Ovary (tissue), 9 donors: ENCODE results near the gene GSTP1. TPM values are rescaled to one million over a fixed set of nuclear protein-coding genes. Genes with fewer than 3 reads are reported as not detected.
A peak's percentile ranks its signal among the peaks of the same experiment; 100 is the strongest.
"Not testable (repeated sequence)": the region's sequence is repeated elsewhere in the genome, so short reads cannot be mapped to it uniquely, and the experiment has no call there.

ENCODE experiments used
- DNase-seq, 5 donors: peaks; one replicate each; pipeline ENCODE4 v3.0.0-alpha.2; 2019 to 2020
- H3K27ac ChIP-seq, 2 donors: fragments of 200-600 bp; one replicate each; pipeline versions ENCODE4 v1.5.1 to v1.8.0; 2019 to 2022
- H3K27me3 ChIP-seq: fragments of 200-600 bp; one replicate; pipeline ENCODE4 v1.8.0; 2022
- H3K36me3 ChIP-seq: fragments of 200-600 bp; sonication (generic); one replicate; pipeline ENCODE4 v1.5.1; 2019
- H3K4me1 ChIP-seq: one replicate; pipeline ENCODE4 v1.8.1; 2013; ENCODE audit warnings: mild to moderate bottlenecking, moderate library complexity; ENCODE audit not compliant: insufficient read depth
- H3K4me3 ChIP-seq: fragments of 200-600 bp; sonication (generic); one replicate; pipeline ENCODE4 v1.5.1; 2017
- H3K9me3 ChIP-seq, 2 donors: fragments of 200-600 bp in 1 of 2; sonication (generic) in 1 of 2; one replicate each; pipeline versions ENCODE4 v1.5.1 to v1.8.1; 2013 to 2019; ENCODE audit warnings: mild to moderate bottlenecking in 1 of 2, moderate library complexity in 1 of 2
- EP300 ChIP-seq: sonication (generic); formaldehyde crosslinking; IDR thresholded peaks from one replicate; pipeline ENCODE4 v1.6.1; 2017; ENCODE audit warnings: antibody characterized with exemption
- POLR2A ChIP-seq: fragments of 450-650 bp; IDR thresholded peaks from one replicate; pipeline ENCODE4 v1.6.1; 2017; ENCODE audit warnings: antibody characterized with exemption, mild to moderate bottlenecking, moderate library complexity
- WGBS, 3 donors: extraction: QIAGEN DNeasy Blood & Tissue Kit in 1 of 3; methylation state at CpG; one replicate each; pipeline versions ENCODE4 v1.1.5 to v1.1.7; 2013 to 2017; 5-methylcytosine and 5-hydroxymethylcytosine counted together
- intact Hi-C, 4 donors: fragments of 100-400 bp; cut with DNase I; formaldehyde crosslinking; loops; one replicate each; pipeline versions ENCODE4 v1.11.0 to v1.15.1; 2022 to 2023
- polyA plus RNA-seq, 2 donors: library from polyadenylated mRNA; stranded (reverse); fragments of 200-250 nt in 1 of 2; fragments of 350-450 nt in 1 of 2; fragmentation: Illumina TruSeq in 1 of 2; extraction: RNeasy Lipid Tissue Mini Kit (QIAGEN cat#74804) in 1 of 2; gene quantifications; one replicate each; pipeline ENCODE4 v1.2.3, GENCODE V29; 2013 to 2014
- total RNA-seq, 7 donors: library from RNA; depleted of rRNA in 2 of 7; stranded (reverse); fragments of >200 nt in 2 of 7; fragmentation: NEBNext Ultra II Directional in 3 of 7; extraction: Animal tissue kit (Norgen Biotek cat#: 25700) in 3 of 7; gene quantifications; one replicate each; pipeline versions ENCODE4 v1.1.0 to v1.2.4, GENCODE V29; 2016 to 2023
- TF ChIP-seq, protein P1 (sequence below), 3 donors: fragments of 450-650 bp in 2 of 3; fragments of 200-600 bp in 1 of 3; IDR thresholded peaks; one replicate each; pipeline versions ENCODE4 v1.5.1 to v1.8.0; 2016 to 2022; ENCODE audit warnings: antibody characterized with exemption in 3 of 3, mild to moderate bottlenecking in 1 of 3
- donor health status: DM: no; HTN: no; CAD: no; lungs with moderate emphysema.
- donor health status: DM: no; HTN: no; CAD: no.
- donor health status: Bipolar disorder and iron deficiency.
- donor health status: DM: yes; HTN: yes; CAD: no.
- donor health status: DM: no; HTN: no; CAD: no.
- donor health status: DM: yes; HTN: yes; CAD: no.

The GSTP1 gene
- total and polyA plus RNA-seq, 9 donors: 189 to 1,321 (median 459) TPM

GRCh38 chr11:67584881-67585873, 1.6 kb downstream of the GSTP1 start:
- H3K36me3 ChIP-seq: no peaks in the 10 kb centered on the region

DNA sequence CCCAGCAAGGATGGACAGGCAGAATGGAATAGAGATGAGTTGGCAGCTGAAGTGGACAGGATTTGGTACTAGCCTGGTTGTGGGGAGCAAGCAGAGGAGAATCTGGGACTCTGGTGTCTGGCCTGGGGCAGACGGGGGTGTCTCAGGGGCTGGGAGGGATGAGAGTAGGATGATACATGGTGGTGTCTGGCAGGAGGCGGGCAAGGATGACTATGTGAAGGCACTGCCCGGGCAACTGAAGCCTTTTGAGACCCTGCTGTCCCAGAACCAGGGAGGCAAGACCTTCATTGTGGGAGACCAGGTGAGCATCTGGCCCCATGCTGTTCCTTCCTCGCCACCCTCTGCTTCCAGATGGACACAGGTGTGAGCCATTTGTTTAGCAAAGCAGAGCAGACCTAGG, 2.3 kb downstream of the GSTP1 start:
- 79 to 90% (median 89%) methylated on average over 4 of the region's 4 CpGs for WGBS, 3 donors
- Histone ChIP-seq H3K27ac (no peak overlapping the region), H3K9me3 (no peaks in the 10 kb centered on the region), H3K4me1 (peaks cover 7% of the 10 kb centered on the region), H3K4me3 (no peak overlapping the region), H3K36me3 (no peaks in the 10 kb centered on the region), H3K27me3 (no peaks in the 10 kb centered on the region)
- TF ChIP-seq EP300: no peak
- no peak for TF ChIP-seq POLR2A
- TF ChIP-seq, protein P1, sequence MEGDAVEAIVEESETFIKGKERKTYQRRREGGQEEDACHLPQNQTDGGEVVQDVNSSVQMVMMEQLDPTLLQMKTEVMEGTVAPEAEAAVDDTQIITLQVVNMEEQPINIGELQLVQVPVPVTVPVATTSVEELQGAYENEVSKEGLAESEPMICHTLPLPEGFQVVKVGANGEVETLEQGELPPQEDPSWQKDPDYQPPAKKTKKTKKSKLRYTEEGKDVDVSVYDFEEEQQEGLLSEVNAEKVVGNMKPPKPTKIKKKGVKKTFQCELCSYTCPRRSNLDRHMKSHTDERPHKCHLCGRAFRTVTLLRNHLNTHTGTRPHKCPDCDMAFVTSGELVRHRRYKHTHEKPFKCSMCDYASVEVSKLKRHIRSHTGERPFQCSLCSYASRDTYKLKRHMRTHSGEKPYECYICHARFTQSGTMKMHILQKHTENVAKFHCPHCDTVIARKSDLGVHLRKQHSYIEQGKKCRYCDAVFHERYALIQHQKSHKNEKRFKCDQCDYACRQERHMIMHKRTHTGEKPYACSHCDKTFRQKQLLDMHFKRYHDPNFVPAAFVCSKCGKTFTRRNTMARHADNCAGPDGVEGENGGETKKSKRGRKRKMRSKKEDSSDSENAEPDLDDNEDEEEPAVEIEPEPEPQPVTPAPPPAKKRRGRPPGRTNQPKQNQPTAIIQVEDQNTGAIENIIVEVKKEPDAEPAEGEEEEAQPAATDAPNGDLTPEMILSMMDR (IDR thresholded peaks at IDR 0.05): no peak
- intact Hi-C loops: no loop called here
- DNase-seq: no peak

More at GRCh38 chr11:67584881-67585873, 1.6 kb downstream of the GSTP1 start:
- Histone ChIP-seq H3K4me1 (peaks cover 7% of the 10 kb centered on the region), H3K27ac (peak overlapping the region; percentile 97 to 98), H3K9me3 (no peaks in the 10 kb centered on the region), H3K27me3 (no peaks in the 10 kb centered on the region), H3K4me3 (peak overlapping the region; percentile 90)
- TF ChIP-seq EP300 (no peak), POLR2A (no peak)
- TF ChIP-seq, protein P1 (IDR thresholded peaks at IDR 0.05): peak in 1 of 3 donors; percentile 14
- intact Hi-C loops: loop anchor here in 1 of 4 donors (5.0 kb wide), 1 partner anchor 158 kb away; the partner anchor contains the start of gene RPS6KB2
- peak in 3 of 5 donors; percentile 34 to 52 (median 47) for DNase-seq
- WGBS, 3 donors: 79 to 86% (median 80%) methylated on average over 21 of the region's 21 CpGs

DNA sequence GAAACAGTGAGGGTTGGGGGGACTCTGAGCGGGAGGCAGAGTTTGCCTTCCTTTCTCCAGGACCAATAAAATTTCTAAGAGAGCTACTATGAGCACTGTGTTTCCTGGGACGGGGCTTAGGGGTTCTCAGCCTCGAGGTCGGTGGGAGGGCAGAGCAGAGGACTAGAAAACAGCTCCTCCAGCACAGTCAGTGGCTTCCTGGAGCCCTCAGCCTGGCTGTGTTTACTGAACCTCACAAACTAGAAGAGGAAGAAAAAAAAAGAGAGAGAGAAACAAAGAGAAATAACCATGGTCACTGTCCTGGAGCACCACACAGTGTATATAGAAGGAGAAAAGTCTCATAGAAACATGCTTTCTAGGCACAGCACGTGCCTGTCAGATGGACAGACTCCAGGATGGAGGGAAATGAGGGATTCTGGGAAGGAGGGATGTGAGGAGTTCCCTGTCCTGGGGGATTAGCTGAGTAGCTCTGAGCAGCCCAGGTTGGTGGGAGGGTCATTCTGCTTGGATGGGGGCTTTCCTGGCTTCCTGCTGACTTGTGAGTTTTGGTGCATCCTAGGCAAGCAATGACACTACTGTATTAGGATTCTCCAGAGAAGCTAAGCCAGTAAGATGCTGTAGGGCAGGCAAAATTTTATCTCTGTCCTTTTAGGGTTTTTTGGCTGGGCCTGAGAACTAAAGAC, 3.1 kb downstream of the GSTP1 start:
- H3K4me1 ChIP-seq: peaks cover 7% of the 10 kb centered on the region
- no peak overlapping the region for H3K27ac ChIP-seq
- no peaks in the 10 kb centered on the region for H3K27me3 ChIP-seq
- intact Hi-C loops: no loop called here
- 80 to 92% (median 80%) methylated on average over 5 of the region's 5 CpGs for WGBS, 3 donors
- TF ChIP-seq, protein P1 (IDR thresholded peaks at IDR 0.05): no peak
- TF ChIP-seq POLR2A (no peak), EP300 (no peak)
- no peaks in the 10 kb centered on the region for H3K36me3 ChIP-seq
- no peak for DNase-seq
- H3K9me3 ChIP-seq: no peaks in the 10 kb centered on the region
- no peak overlapping the region for H3K4me3 ChIP-seq

- intact Hi-C loops: no loop called here
- H3K4me3 ChIP-seq: no peak overlapping the region
- no peaks in the 10 kb centered on the region for H3K36me3 ChIP-seq
- 76 to 91% (median 88%) methylated on average over 1 of the region's 1 CpG for WGBS, 3 donors
- H3K4me1 ChIP-seq: peaks cover 7% of the 10 kb centered on the region
- TF ChIP-seq EP300 (no peak), POLR2A (no peak)
- TF ChIP-seq, protein P1 (IDR thresholded peaks at IDR 0.05): no peak
- no peak for DNase-seq
- no peaks in the 10 kb centered on the region for H3K9me3 ChIP-seq
- no peak overlapping the region for H3K27ac ChIP-seq
- H3K27me3 ChIP-seq: no peaks in the 10 kb centered on the region
These were observed 4.5 kb downstream of the GSTP1 start for GRCh38 chr11:67588136-67588503.

DNA sequence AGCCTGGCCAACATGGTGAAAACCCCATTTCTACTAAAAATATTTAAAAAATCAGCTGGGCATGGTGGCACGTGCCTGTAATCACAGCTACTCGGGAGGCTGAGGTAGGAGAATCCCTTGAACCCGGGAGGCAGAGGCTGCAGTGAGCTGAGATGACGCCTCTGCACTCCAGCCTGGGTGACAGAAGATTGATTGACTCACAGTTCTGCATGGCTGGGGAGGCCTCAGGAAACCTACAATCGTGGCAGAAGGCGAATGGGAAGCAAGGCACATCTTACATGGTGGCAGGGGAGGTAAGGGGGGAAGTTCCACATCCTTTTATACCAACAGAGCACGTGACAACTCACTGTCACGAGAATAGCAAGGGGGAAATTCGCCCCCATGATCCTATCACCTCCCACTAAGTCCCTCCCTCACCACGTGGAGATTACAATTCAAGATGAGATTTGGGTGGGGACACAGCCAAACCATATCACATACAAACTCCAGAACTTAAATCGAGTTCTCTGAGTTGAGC, 5.3 kb downstream of the GSTP1 start:
- 73 to 80% (median 78%) methylated on average over 11 of the region's 11 CpGs for WGBS, 3 donors
- H3K9me3 ChIP-seq, H3K4me1 ChIP-seq, H3K27me3 ChIP-seq, intact Hi-C loops, H3K36me3 ChIP-seq, DNase-seq, H3K27ac ChIP-seq, H3K4me3 ChIP-seq: not testable (repeated sequence)
